IgD-negative memory B cell (primary cell): ENCODE results near the gene COG6. TPM values are rescaled to one million over a fixed set of nuclear protein-coding genes. Genes with fewer than 3 reads are reported as not detected.

Experiments
- H3K27ac Mint-ChIP-seq, 3 donors: one replicate each; pipeline ENCODE4 v1.8.0; 2020 to 2022; ENCODE audit warnings: mild to moderate bottlenecking in 3 of 3, mixed read lengths in 3 of 3, moderate library complexity in 1 of 3
- H3K27me3 Mint-ChIP-seq: one replicate; pipeline ENCODE4 v1.8.0; 2021; ENCODE audit warnings: mixed read lengths
- H3K36me3 Mint-ChIP-seq: one replicate; pipeline ENCODE4 v1.8.0; 2020; ENCODE audit warnings: mild to moderate bottlenecking, mixed read lengths
- H3K4me1 Mint-ChIP-seq, 3 donors: one replicate each; pipeline ENCODE4 v1.8.0; 2020 to 2022; ENCODE audit warnings: mixed read lengths in 3 of 3, mild to moderate bottlenecking in 1 of 3
- H3K4me3 Mint-ChIP-seq, 4 donors: one replicate each; pipeline ENCODE4 v1.8.0; 2020 to 2022; ENCODE audit warnings: mild to moderate bottlenecking in 4 of 4, mixed read lengths in 4 of 4, moderate library complexity in 3 of 4
- H3K9me3 Mint-ChIP-seq, 3 donors: one replicate each; pipeline ENCODE4 v1.8.0; 2020 to 2021; ENCODE audit warnings: mixed read lengths in 3 of 3, mild to moderate bottlenecking in 1 of 3
- polyA plus RNA-seq: library from polyadenylated mRNA; unstranded; fragments of 300-500 nt; fragmentation: Illumina TruSeq; gene quantifications from one replicate; pipeline ENCODE4 v1.2.3, GENCODE V29; 2021

Gene COG6
- 11.7 TPM for polyA plus RNA-seq

DNA sequence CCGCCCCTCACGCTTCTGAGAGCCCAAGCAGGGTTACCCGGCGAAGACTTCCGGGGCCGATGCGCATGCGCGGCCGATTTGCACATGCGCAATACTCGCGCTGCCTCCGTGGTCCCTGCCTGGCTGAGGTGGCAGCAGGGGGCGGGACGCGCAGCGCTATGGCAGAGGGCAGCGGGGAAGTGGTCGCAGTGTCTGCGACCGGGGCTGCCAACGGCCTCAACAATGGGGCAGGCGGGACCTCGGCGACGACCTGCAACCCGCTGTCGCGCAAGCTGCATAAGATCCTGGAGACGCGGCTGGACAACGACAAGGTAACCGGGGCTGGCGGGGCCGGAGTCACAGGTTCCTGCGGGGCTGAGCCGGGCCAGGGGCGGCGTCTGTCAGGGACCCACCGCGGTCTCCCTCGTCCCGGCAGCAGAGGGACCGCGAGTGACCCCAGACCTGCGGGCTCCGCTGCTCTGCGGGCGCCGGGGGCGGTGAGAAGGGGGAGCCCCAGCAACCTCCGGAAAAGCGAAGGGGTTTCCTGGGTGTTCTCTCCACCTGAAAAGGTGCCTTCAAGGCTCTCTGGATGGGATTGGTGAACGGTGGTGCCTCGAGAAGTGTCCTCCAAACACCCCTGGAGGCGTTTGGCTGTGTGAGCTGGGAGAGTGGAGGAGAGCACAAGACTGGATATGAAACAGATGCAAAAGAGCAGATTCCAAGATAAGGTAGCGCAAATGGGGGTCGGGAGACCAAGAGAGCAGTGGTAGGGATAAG lies at the start of gene COG6:
COG6 (plus strand) TSS at position 94 of the 756 bp plus-strand sequence; CDS start at position 159, 65 bp downstream.
- Mint-ChIP-seq H3K4me3 (peak within 1 kb of the TSS; percentile 92 to 97 (median 96)), H3K9me3 (peaks cover 0 to 3% (median 0%) of the 10 kb centered on the region in 3 donors), H3K36me3 (peaks cover 8% of the 10 kb centered on the region), H3K4me1 (peaks cover 17 to 27% (median 24%) of the 10 kb centered on the region in 3 donors), H3K27me3 (no peaks in the 10 kb centered on the region), H3K27ac (peak within 1 kb of the TSS; percentile 56 to 99 (median 93))

DNA sequence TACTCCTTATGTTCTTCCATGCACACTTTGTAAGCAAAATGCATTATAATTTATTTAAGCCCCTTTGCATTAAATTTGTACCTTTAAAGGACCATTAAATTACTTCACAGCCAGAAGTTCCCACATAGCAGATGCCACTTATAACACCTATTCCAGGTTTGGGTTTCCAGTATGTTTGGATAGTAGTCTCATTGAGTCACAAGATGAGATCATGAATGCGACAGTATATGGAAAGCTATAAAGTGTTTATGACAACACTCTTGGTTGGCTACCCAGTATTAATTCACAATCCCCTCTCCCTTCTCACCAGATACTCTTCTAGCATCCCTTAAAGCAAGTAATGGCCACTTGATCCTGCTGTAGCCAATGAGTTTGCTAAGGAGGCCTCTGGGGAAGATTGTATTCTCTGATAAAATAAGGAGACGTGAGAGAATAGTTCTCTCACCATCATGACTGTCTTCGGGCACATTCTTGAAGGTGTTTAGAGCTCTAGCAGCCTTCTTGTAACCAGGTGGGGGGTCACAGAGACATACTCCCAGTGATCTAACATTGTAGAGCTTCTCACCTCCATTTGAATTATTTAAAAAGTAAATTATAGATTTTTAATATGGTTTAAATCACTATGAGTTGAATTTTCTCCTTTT lies 49.7 kb upstream of the COG6 start:
- Mint-ChIP-seq H3K4me1 (peaks cover 0 to 10% (median 7%) of the 10 kb centered on the region in 3 donors), H3K27me3 (peaks cover 26% of the 10 kb centered on the region), H3K27ac (no peak overlapping the region), H3K9me3 (no peaks in the 10 kb centered on the region), H3K4me3 (no peak overlapping the region), H3K36me3 (no peaks in the 10 kb centered on the region)

DNA sequence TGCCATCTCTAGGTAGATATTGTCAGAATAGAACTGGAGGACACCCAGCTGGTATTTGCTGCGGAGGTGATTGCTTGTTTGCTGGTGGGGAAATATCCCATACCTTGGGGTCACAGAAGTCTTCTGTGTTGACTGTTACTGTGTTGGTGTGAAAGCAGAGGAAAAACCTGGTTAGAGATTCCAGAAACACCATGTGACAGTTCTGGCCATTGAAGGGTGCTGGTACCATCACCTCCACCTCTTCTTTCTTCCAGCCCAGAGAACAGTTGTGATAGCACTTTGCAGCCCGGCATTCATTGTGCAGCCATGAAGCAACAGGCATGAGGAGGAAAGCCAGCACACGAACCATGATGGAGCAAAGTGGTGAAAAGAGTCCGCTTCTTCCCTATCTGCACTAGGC lies 47.6 kb upstream of the COG6 start:
- Mint-ChIP-seq H3K4me1 (peaks cover 0 to 4% (median 3%) of the 10 kb centered on the region in 3 donors), H3K9me3 (no peaks in the 10 kb centered on the region), H3K27me3 (peaks cover 15% of the 10 kb centered on the region), H3K36me3 (no peaks in the 10 kb centered on the region), H3K27ac (peak overlapping the region in 1 of 3 donors; percentile 27), H3K4me3 (no peak overlapping the region)

DNA sequence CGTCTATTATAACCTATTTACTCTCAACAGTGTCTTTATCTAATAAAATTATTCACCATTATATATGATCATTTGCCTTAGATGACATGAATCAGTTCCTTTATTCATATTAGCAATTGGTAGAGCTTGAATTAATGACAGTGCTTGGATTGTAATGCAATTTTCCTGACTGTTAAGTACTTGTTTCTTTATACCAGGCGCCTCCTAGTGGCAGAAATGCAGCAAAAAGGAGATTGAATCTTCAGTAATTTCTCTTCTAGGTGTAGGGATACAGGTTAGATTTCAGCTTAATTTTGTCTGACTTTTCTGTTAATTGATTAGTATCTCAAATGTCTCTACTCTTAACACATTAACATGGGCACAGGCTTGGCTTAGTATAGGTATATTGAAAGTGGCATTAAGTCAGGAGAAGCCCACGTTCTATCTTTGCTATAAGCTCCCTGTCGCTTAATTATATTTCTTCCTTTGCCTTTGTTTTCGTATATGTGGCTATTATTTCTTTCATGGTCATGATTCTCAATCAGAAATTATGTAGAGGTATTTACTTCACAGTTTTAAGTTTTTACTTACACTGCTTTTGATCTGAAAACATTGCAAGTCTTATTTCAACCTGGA lies 43.3 kb upstream of the COG6 start:
- Mint-ChIP-seq H3K4me3 (no peak overlapping the region), H3K4me1 (peaks cover 0 to 1% (median 0%) of the 10 kb centered on the region in 3 donors), H3K9me3 (no peaks in the 10 kb centered on the region), H3K27ac (peak overlapping the region in 1 of 3 donors; percentile 42), H3K27me3 (peaks cover 5% of the 10 kb centered on the region), H3K36me3 (no peaks in the 10 kb centered on the region)

DNA sequence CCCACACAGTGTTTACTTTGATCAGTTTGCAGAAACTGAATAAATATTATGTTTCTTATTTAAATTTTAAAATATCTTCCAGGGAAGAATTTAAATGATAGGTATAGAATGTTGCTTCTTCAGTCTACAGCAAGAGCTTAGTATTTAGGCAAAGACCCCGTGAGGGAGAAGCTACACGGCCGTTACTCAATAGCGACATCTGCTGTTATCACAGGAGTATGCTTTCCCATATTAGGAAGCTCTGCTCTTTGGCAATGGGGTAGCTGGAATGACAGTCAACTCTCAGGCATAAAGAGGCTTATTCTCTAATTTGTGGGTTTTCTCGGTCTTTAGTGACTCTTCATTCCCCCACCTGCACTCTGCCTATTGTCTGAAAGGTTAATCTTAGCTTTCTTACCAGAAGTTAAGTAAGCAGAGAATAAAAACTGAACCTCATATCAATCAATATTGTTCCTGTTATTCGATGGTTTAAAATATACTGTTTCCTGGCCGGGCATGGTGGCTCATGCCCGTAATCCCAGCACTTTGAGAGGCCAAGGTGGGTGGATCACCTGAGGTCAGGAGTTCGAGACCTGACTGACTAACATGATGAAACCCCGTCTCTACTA lies 39.3 kb upstream of the COG6 start:
- H3K27me3 Mint-ChIP-seq: peaks cover 4% of the 10 kb centered on the region
- no peak overlapping the region for H3K4me3 Mint-ChIP-seq
- H3K9me3 Mint-ChIP-seq: no peaks in the 10 kb centered on the region
- no peak overlapping the region for H3K27ac Mint-ChIP-seq
- peaks cover 0 to 1% (median 0%) of the 10 kb centered on the region in 3 donors for H3K4me1 Mint-ChIP-seq
- H3K36me3 Mint-ChIP-seq: no peaks in the 10 kb centered on the region

DNA sequence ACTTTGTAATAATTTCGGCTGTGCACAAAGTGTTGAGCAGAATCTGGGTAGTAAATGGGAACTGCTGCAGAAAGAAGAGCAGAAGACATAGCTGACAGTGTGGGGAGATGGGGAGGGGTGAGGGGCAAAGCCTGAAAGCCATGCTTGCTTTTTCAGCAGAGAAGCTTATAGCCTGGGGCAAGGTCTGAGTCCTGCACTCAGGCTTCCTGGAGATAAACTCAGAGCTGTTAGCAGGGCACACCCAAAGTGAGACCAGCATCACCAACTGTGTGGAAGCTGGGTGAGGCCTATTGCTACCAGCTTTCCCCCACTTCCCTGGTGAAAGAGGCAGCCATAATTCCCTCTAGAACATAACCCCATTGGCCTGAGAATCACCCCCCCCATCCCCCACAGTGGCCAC lies 36.9 kb upstream of the COG6 start:
- Mint-ChIP-seq H3K27ac (peak overlapping the region in 1 of 3 donors; percentile 73), H3K4me3 (no peak overlapping the region), H3K36me3 (no peaks in the 10 kb centered on the region), H3K9me3 (no peaks in the 10 kb centered on the region), H3K4me1 (peaks cover 0 to 1% (median 0%) of the 10 kb centered on the region in 3 donors), H3K27me3 (peaks cover 2% of the 10 kb centered on the region)

DNA sequence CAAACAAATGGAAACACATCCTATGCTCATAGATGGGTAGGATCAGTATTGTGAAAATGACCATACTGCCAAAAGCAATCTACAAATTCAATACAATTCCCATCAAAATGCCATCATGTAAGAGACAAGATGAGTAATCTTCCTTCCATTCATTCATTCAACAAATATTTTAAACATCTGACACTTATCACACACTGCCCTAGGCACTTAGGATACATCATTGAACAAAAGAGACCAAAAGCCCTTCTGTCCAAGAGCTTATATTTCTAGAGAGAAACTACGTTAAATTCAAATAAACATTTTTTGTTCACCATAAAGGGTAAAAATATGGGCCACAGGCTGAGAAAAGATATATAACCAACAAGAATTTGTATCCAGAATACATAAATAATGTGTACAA lies 32.0 kb upstream of the COG6 start:
- H3K4me1 Mint-ChIP-seq: no peaks in the 10 kb centered on the region
- H3K9me3 Mint-ChIP-seq: no peaks in the 10 kb centered on the region
- no peaks in the 10 kb centered on the region for H3K27me3 Mint-ChIP-seq
- H3K36me3 Mint-ChIP-seq: no peaks in the 10 kb centered on the region
- H3K4me3 Mint-ChIP-seq: no peak overlapping the region
- H3K27ac Mint-ChIP-seq: no peak overlapping the region

DNA sequence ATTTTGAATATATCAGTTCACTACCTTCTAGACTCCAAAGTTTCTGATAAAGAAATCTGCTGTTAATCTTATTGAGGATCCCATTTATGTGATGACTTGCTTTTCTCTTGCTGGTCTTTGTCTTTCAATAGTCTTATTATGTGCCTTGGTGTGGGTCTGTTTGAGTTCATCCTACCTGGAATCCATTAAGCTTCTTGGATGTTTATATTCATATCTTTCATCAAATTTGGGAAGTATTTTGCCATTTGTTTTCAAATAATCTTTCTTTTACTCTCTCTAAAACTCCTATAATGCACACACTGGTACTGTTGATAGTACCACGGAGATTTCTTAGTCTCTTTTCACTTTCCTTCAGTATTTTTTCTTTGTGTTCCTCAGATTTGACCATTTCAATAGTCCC lies 24.2 kb upstream of the COG6 start:
- H3K4me1 Mint-ChIP-seq: no peaks in the 10 kb centered on the region
- peaks cover 0 to 17% (median 4%) of the 10 kb centered on the region in 3 donors for H3K9me3 Mint-ChIP-seq
- no peak overlapping the region for H3K27ac Mint-ChIP-seq
- no peaks in the 10 kb centered on the region for H3K36me3 Mint-ChIP-seq
- H3K4me3 Mint-ChIP-seq: no peak overlapping the region
- peaks cover 6% of the 10 kb centered on the region for H3K27me3 Mint-ChIP-seq

DNA sequence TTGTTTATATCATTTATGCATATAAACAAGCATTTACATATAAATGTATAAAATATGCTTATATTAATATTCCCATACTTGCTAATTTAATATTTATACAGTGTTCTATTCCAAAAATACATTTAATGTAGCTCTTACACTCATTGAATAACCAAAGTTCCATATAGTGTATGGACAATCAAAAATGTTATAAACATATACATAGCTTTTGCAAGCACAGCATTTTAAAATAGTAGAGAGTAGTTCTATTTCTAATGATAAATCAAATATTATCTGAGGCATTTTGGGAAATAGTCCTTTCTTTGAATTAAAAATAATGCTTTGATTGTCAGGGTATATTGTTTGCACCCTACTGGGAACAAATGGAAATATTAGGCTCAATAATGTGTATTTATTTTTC lies 22.5 kb upstream of the COG6 start:
- Mint-ChIP-seq H3K9me3 (peaks cover 2 to 17% (median 9%) of the 10 kb centered on the region in 3 donors), H3K27me3 (peaks cover 8% of the 10 kb centered on the region), H3K4me3 (no peak overlapping the region), H3K4me1 (no peaks in the 10 kb centered on the region), H3K27ac (no peak overlapping the region), H3K36me3 (no peaks in the 10 kb centered on the region)

DNA sequence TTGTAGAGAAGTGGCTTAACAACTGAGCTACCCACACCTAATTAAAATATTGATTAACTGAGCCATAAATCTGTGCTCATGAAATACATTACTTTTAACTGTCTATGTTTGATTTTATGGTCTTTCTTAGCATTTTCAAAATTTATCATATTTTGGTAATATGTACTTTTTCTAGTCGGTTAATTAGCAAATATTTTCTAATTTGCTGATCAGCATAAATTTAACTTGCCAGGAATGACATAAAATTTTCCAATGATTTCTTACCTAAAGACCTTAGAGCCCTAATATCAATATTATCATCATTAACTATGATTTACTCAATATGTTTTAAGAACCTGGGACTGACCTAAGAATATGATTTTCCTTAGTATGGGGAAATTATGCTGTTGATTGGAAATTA lies 19.9 kb upstream of the COG6 start:
- H3K36me3 Mint-ChIP-seq: no peaks in the 10 kb centered on the region
- H3K4me1 Mint-ChIP-seq: no peaks in the 10 kb centered on the region
- peaks cover 2 to 17% (median 12%) of the 10 kb centered on the region in 3 donors for H3K9me3 Mint-ChIP-seq
- no peak overlapping the region for H3K4me3 Mint-ChIP-seq
- no peak overlapping the region for H3K27ac Mint-ChIP-seq
- peaks cover 18% of the 10 kb centered on the region for H3K27me3 Mint-ChIP-seq

DNA sequence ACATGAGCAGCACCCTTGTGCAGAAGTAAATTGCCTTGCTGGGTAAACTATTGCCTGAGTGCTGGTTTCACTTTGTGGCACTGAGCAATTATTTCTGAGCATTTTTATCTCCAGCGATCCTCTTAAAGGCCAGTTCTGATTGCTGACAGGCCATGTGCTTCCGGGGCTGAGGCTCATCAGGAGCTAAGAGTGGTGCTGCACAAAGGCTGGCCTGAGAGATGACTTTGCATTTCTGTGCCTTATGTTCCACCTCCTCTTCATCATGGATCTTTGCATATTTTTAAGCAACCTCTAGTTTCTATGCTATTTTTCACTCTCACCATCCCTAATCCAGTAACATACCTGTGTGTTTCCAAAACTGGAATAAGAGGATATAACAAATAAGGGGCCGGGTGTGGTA lies 17.6 kb upstream of the COG6 start:
- H3K36me3 Mint-ChIP-seq: no peaks in the 10 kb centered on the region
- H3K4me1 Mint-ChIP-seq: no peaks in the 10 kb centered on the region
- H3K27me3 Mint-ChIP-seq: peaks cover 20% of the 10 kb centered on the region
- no peak overlapping the region for H3K4me3 Mint-ChIP-seq
- H3K27ac Mint-ChIP-seq: no peak overlapping the region
- H3K9me3 Mint-ChIP-seq: peaks cover 0 to 11% (median 2%) of the 10 kb centered on the region in 3 donors

DNA sequence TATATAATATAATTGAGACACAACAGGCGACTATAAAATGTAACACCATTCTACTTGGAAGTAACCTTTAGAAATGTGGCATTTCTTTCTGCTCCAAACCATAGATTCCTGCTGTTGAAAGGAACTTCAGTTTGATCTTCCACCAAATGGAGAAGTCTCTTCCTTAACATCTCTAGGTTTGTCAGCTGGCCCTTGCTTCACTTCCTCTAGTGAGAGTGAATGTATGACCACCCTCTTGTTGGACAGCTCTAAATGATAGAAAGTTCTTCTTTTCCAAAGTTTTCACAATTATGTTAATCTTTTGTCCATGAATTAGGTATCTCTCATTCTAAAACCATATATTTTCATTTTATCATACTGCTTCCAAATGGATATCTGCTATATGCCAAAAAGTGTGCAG lies 13.8 kb upstream of the COG6 start:
- H3K4me3 Mint-ChIP-seq: no peak overlapping the region
- peaks cover 0 to 11% (median 2%) of the 10 kb centered on the region in 3 donors for H3K9me3 Mint-ChIP-seq
- H3K36me3 Mint-ChIP-seq: no peaks in the 10 kb centered on the region
- H3K27me3 Mint-ChIP-seq: peaks cover 16% of the 10 kb centered on the region
- H3K27ac Mint-ChIP-seq: no peak overlapping the region
- H3K4me1 Mint-ChIP-seq: no peaks in the 10 kb centered on the region

DNA sequence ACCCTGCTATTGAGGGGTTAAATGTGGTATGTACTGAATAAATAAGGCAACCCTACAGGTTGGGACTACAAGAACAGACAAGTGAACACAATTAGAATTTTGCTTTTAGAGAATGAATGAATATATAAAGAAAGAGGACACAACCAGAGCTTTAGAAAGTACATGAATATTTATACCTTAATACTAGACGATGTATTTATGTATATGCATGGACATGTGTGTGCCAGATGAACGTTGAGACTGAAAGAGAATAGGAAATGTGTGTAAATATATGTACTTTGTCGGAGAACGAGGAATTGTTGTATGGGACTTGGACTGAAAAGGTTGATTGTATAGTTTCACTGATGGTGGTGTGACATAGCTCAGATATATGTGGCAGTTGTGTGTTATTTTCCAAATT lies 9.3 kb upstream of the COG6 start:
- no peaks in the 10 kb centered on the region for H3K9me3 Mint-ChIP-seq
- H3K36me3 Mint-ChIP-seq: no peaks in the 10 kb centered on the region
- peaks cover 5% of the 10 kb centered on the region for H3K27me3 Mint-ChIP-seq
- no peak overlapping the region for H3K27ac Mint-ChIP-seq
- no peaks in the 10 kb centered on the region for H3K4me1 Mint-ChIP-seq
- H3K4me3 Mint-ChIP-seq: no peak overlapping the region

DNA sequence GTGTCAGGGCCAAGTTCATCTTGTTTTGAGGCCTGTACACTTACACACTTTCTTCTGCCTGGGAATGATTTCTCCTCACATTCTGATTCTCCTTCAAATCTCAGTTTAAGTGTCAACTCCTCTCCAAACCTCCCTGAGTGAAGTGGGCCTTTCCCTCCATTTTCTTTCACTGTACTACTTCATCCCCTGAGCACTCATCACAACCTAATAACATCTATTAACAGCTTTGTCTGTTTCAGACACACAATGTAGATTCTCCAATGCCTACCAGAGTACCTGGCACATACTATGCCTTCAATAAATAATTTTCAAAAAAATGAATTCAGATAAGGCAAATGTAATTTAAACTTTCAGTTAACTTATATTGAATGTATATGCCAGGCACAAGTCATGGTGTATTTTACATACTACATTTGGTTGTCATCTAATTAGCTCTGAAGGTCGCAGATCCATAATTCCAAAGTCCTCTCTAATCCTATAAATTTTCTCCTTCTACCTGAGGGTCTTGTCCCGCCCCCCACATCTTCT lies 357 bp upstream of the COG6 start:
- H3K4me1 Mint-ChIP-seq: peaks cover 17 to 27% (median 24%) of the 10 kb centered on the region in 3 donors
- H3K36me3 Mint-ChIP-seq: peaks cover 6% of the 10 kb centered on the region
- peak overlapping the region; percentile 56 to 99 (median 93) for H3K27ac Mint-ChIP-seq
- H3K4me3 Mint-ChIP-seq: peak overlapping the region; percentile 92 to 97 (median 96)
- H3K27me3 Mint-ChIP-seq: peaks cover under 1% of the 10 kb centered on the region
- H3K9me3 Mint-ChIP-seq: peaks cover 0 to 3% (median 0%) of the 10 kb centered on the region in 3 donors

DNA sequence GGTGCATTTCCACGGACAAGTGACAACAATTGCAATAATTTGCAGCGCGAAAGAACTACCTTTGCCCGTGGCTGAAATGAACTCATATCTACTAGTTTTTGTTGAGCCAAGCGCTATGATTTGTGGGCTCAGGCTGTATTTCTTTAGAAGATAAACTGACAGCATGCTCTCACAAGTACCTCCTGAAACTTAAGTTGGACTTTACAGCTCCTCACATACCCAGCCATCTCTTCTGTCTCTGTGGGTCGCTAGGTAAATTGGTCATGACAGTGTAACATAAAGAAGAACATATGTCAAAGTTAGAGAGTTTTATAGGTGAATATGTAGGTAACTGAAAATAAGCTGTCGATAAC lies 839 bp downstream of the COG6 start:
- H3K4me3 Mint-ChIP-seq: peak overlapping the region; percentile 92 to 97 (median 96)
- no peaks in the 10 kb centered on the region for H3K27me3 Mint-ChIP-seq
- H3K36me3 Mint-ChIP-seq: peaks cover 8% of the 10 kb centered on the region
- peaks cover 0 to 3% (median 0%) of the 10 kb centered on the region in 3 donors for H3K9me3 Mint-ChIP-seq
- H3K4me1 Mint-ChIP-seq: peaks cover 17 to 27% (median 24%) of the 10 kb centered on the region in 3 donors
- H3K27ac Mint-ChIP-seq: peak overlapping the region; percentile 56 to 99 (median 92)
